Activated CD8-positive, alpha-beta T cell treated with anti-CD3 and anti-CD28 coated beads for 36 hours (primary cell): ENCODE results near the gene EML5. TPM values are rescaled to one million over a fixed set of nuclear protein-coding genes. Genes with fewer than 3 reads are reported as not detected.

ENCODE experiments used
- ATAC-seq: fragments of 200-7000 bp; cut with Tn5 transposase; one replicate; pipeline ENCODE4 v1.10.0; 2021; ENCODE audit warnings: mild to moderate bottlenecking, moderate library complexity
- CTCF ChIA-PET: fragments of 350-600 bp; sonication (Branson Sonifier 250); formaldehyde crosslinking; loops from one replicate; lab custom pipeline; 2021; ENCODE audit warnings: antibody characterized with exemption; lab: Charles Lee
- POLR2A ChIA-PET: fragments of 350-600 bp; sonication (Branson Sonifier 250); formaldehyde crosslinking; loops from one replicate; lab custom pipeline; 2021; ENCODE audit warnings: antibody characterized with exemption; lab: Charles Lee
- DNase-seq: peaks from one replicate; pipeline ENCODE4 v3.0.0-alpha.2; 2020
- H3K27ac Mint-ChIP-seq: one replicate; pipeline ENCODE4 v1.8.0; 2021; ENCODE audit warnings: mild to moderate bottlenecking, mixed read lengths
- H3K27me3 Mint-ChIP-seq: one replicate; pipeline ENCODE4 v1.8.0; 2021; ENCODE audit warnings: mixed read lengths
- H3K36me3 Mint-ChIP-seq: one replicate; pipeline ENCODE4 v1.8.0; 2021; ENCODE audit warnings: low read depth, mixed read lengths
- H3K4me1 Mint-ChIP-seq: one replicate; pipeline ENCODE4 v1.8.0; 2021; ENCODE audit warnings: low read depth, mixed read lengths
- H3K4me3 Mint-ChIP-seq: one replicate; pipeline ENCODE4 v1.8.0; 2021; ENCODE audit warnings: mild to moderate bottlenecking, moderate library complexity, mixed read lengths
- H3K9me3 Mint-ChIP-seq: one replicate; pipeline ENCODE4 v1.8.0; 2021; ENCODE audit warnings: mixed read lengths
- intact Hi-C: fragments of 100-400 bp; cut with micrococcal nuclease; formaldehyde crosslinking; loops from one replicate; pipeline ENCODE4 v1.10.0; 2022
- total RNA-seq, 2 experiments: library from RNA; stranded (reverse); gene quantifications; one replicate each; pipeline ENCODE4 v1.2.3, GENCODE V29; 2021
- TF ChIP-seq, protein P1 (sequence below): fragments of 200-600 bp; IDR thresholded peaks from one replicate; pipeline ENCODE4 v1.8.0; 2022; ENCODE audit warnings: antibody characterized with exemption, mild to moderate bottlenecking

The EML5 gene
- total RNA-seq, 2 experiments from 2014 or later = 2.7 to 3.8 TPM

DNA sequence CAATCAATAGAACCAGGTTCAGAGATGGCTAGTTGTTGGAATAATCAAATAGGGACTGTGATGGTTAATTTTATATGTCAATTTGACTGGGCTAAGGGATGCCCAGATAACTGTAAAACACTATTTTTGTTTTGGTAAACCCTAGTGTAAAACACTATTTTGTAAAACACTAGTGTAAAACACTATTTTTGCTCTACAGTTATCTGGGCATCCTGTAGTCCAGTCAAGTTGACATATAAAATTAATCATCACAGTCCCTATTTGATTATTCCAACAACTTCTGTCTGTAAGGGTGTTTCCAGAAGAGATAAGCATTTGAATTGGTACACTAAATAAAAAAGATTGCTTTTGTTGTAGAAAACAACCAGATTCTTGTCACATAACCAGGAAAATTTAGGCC, 15.6 kb upstream of the EML5 start:
- Mint-ChIP-seq H3K4me3 (no peak overlapping the region), H3K9me3 (peaks cover 2% of the 10 kb centered on the region), H3K4me1 (no peaks in the 10 kb centered on the region), H3K36me3 (no peaks in the 10 kb centered on the region), H3K27me3 (peaks cover 18% of the 10 kb centered on the region), H3K27ac (no peak overlapping the region)
- POLR2A ChIA-PET = interaction anchor here (0.6 kb wide), 1 partner anchor 117 kb away, joined by 3 read pairs; no protein-coding TSS in a partner anchor
- TF ChIP-seq, protein P1, sequence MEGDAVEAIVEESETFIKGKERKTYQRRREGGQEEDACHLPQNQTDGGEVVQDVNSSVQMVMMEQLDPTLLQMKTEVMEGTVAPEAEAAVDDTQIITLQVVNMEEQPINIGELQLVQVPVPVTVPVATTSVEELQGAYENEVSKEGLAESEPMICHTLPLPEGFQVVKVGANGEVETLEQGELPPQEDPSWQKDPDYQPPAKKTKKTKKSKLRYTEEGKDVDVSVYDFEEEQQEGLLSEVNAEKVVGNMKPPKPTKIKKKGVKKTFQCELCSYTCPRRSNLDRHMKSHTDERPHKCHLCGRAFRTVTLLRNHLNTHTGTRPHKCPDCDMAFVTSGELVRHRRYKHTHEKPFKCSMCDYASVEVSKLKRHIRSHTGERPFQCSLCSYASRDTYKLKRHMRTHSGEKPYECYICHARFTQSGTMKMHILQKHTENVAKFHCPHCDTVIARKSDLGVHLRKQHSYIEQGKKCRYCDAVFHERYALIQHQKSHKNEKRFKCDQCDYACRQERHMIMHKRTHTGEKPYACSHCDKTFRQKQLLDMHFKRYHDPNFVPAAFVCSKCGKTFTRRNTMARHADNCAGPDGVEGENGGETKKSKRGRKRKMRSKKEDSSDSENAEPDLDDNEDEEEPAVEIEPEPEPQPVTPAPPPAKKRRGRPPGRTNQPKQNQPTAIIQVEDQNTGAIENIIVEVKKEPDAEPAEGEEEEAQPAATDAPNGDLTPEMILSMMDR = no peak
- ATAC-seq (no peak), DNase-seq (no peak)
- CTCF ChIA-PET = no interaction called here
- intact Hi-C loops = no loop called here

DNA sequence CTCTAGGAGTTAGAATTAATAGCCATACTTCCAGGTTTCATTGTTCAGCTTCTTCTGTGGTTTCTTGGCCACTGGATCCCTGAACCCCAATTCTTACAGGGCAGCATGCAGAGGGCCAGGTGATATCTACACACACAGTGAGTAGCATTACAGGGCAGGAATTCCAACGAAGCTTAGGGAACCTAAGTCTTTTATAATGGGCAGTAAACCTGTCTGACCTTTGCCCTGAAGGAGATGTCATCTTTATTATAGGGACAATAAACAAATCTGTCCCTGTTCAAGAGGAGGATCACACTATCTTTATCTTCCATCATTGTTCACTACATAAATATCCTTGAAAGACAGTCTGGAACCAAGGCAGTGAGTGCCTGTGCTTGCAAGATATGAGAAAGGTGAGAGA, 11.7 kb upstream of the EML5 start:
- DNase-seq (no peak), ATAC-seq (no peak)
- intact Hi-C loops = no loop called here
- Mint-ChIP-seq H3K27ac (no peak overlapping the region), H3K9me3 (peaks cover 2% of the 10 kb centered on the region), H3K36me3 (no peaks in the 10 kb centered on the region), H3K27me3 (peaks cover 29% of the 10 kb centered on the region), H3K4me3 (no peak overlapping the region), H3K4me1 (no peaks in the 10 kb centered on the region)
- ChIA-PET POLR2A (interaction anchor here (0.7 kb wide), 1 partner anchor 166 kb away, joined by 3 read pairs; no protein-coding TSS in a partner anchor), CTCF (interaction anchor here (1.3 kb wide), 1 partner anchor 12 kb away, joined by 3 read pairs; the partner anchor contains the start of gene EML5)
- TF ChIP-seq, protein P1 = no peak

DNA sequence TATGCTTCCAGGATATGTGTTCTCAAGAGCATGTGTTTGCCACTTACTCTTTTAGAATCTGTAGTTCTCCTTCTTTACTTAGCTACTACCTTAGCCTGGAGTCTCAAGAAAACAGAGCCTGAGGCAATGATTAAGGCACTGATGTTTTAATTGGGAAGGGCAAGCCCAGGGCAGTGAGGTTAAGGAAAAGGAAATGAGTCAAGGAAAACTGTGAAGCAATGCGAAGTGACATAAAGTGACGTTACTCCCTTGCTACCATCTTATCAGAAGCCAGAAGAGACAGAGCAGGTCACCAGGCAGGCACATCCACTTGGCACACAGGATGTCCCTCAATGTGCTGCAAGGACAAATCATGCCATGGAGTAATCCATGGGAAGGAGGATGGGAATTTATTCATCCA, 11.3 kb upstream of the EML5 start:
- no peaks in the 10 kb centered on the region for H3K4me1 Mint-ChIP-seq
- no peak overlapping the region for H3K4me3 Mint-ChIP-seq
- no peak for ATAC-seq
- H3K27ac Mint-ChIP-seq = no peak overlapping the region
- no peak for DNase-seq
- peaks cover 29% of the 10 kb centered on the region for H3K27me3 Mint-ChIP-seq
- intact Hi-C loops = no loop called here
- peaks cover 2% of the 10 kb centered on the region for H3K9me3 Mint-ChIP-seq
- TF ChIP-seq, protein P1 = no peak
- H3K36me3 Mint-ChIP-seq = no peaks in the 10 kb centered on the region
- POLR2A ChIA-PET = no interaction called here
- CTCF ChIA-PET = interaction anchor here (1.3 kb wide), 1 partner anchor 11 kb away, joined by 3 read pairs; the partner anchor contains the start of gene EML5

DNA sequence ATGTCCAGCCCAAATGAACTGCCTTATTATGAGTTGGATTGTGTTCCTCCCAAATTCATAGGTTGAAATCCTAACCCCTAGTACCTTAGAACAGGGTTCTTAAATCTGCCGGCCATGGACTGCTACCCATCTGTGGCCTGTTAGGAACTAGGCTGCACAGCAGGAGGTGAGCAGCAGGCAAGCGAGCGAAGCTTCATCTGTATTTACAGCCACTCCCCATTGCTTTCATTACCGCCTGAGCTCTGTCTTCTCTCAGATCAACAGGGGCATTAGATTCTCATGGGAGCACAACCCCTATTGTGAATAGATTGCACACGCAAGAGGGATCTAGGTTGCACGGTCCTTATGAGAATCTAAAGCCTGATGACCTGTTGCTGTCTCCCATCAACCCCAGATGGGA, 9.8 kb upstream of the EML5 start:
- H3K9me3 Mint-ChIP-seq = no peaks in the 10 kb centered on the region
- no peaks in the 10 kb centered on the region for H3K36me3 Mint-ChIP-seq
- H3K4me3 Mint-ChIP-seq = no peak overlapping the region
- ATAC-seq (no peak), DNase-seq (no peak)
- H3K27ac Mint-ChIP-seq = no peak overlapping the region
- POLR2A ChIA-PET = no interaction called here
- intact Hi-C loops = no loop called here
- H3K4me1 Mint-ChIP-seq = no peaks in the 10 kb centered on the region
- CTCF ChIA-PET = no interaction called here
- H3K27me3 Mint-ChIP-seq = peaks cover 27% of the 10 kb centered on the region
- TF ChIP-seq, protein P1 = no peak

DNA sequence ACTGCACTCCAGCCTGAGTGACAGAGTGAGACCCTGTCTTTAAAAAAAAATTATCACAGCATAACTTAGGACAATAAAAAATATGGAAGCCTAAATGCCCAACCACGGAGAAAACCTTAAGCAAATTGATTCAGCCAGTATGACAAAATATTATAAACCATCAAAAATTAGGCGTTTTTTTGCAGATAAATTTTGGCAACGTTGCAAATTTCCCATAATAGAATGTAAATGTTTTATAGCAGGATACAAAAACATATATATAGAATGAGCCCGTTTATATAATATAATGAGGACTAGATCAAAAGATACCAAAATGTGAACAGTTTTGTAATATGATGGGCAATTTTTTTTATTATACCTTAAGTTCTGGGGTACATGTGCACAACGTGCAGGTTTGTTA, 6.8 kb upstream of the EML5 start:
- intact Hi-C loops = loop anchor here (10.0 kb wide), 1 partner anchor 235 kb away; the partner anchor contains the start of gene ZC3H14
- Mint-ChIP-seq H3K4me3 (no peak overlapping the region), H3K27ac (no peak overlapping the region), H3K27me3 (peaks cover 21% of the 10 kb centered on the region), H3K9me3 (no peaks in the 10 kb centered on the region), H3K4me1 (no peaks in the 10 kb centered on the region), H3K36me3 (no peaks in the 10 kb centered on the region)
- TF ChIP-seq, protein P1 = no peak
- ChIA-PET POLR2A (no interaction called here), CTCF (no interaction called here)
- ATAC-seq = no peak
- no peak for DNase-seq
